Suprapubic skin (tissue), 4 donors: ENCODE data around the gene ADSS2. TPM values are rescaled to one million over a fixed set of nuclear protein-coding genes. Genes with fewer than 3 reads are reported as not detected.
A peak's percentile ranks its signal among the peaks of the same experiment; 100 is the strongest.

Experiments
- DNase-seq, 2 donors: peaks; one replicate each; pipeline ENCODE4 v3.0.0-alpha.2; 2019; ENCODE audit warnings: low spot score in 2 of 2
- H3K27ac ChIP-seq: fragments of 200-600 bp; sonication (generic); one replicate; pipeline ENCODE4 v1.5.1; 2019
- H3K27me3 ChIP-seq: fragments of 200-600 bp; sonication (generic); one replicate; pipeline ENCODE4 v1.5.1; 2019
- H3K36me3 ChIP-seq: fragments of 200-600 bp; sonication (generic); one replicate; pipeline ENCODE4 v1.5.1; 2019
- H3K4me1 ChIP-seq: fragments of 200-600 bp; sonication (generic); one replicate; pipeline ENCODE4 v1.5.1; 2019
- H3K4me3 ChIP-seq: fragments of 200-600 bp; sonication (generic); one replicate; pipeline ENCODE4 v1.5.1; 2019; ENCODE audit warnings: mild to moderate bottlenecking
- H3K9me3 ChIP-seq: fragments of 200-600 bp; sonication (generic); one replicate; pipeline ENCODE4 v1.5.1; 2019
- EP300 ChIP-seq: sonication (generic); formaldehyde crosslinking; IDR thresholded peaks from one replicate; pipeline ENCODE4 v1.6.1; 2017; ENCODE audit warnings: antibody characterized with exemption
- POLR2A ChIP-seq, 2 donors: fragments of 450-650 bp; IDR thresholded peaks; one replicate each; pipeline ENCODE4 v1.6.1; 2017; ENCODE audit warnings: antibody characterized with exemption in 2 of 2, mild to moderate bottlenecking in 2 of 2, moderate library complexity in 2 of 2
- POLR2AphosphoS5 ChIP-seq, 3 donors: sonication (generic); formaldehyde crosslinking; IDR thresholded peaks; one replicate each; pipeline ENCODE4 v1.6.1; 2017; ENCODE audit warnings: antibody characterized with exemption in 3 of 3
- whole genome bisulfite sequencing: methylation state at CpG from one replicate; pipeline ENCODE4 v1.1.5; 2018; 5-methylcytosine and 5-hydroxymethylcytosine counted together
- total RNA-seq, 4 donors: library from RNA; depleted of rRNA; stranded (reverse); fragments of >200 nt; gene quantifications; one replicate each; pipeline ENCODE4 v1.1.0, GENCODE V29; 2016
- TF ChIP-seq, protein P1 (sequence below), 2 donors: fragments of 200-600 bp in 1 of 2; fragments of 450-650 bp in 1 of 2; sonication (generic) in 1 of 2; IDR thresholded peaks; one replicate each; pipeline ENCODE4 v1.5.1; 2016 to 2019; ENCODE audit warnings: antibody characterized with exemption in 2 of 2, mild to moderate bottlenecking in 1 of 2, moderate library complexity in 1 of 2

ADSS2 gene
- total RNA-seq, 4 donors from 2014 or later: 39.8 to 65.3 (median 52.1) TPM

DNA sequence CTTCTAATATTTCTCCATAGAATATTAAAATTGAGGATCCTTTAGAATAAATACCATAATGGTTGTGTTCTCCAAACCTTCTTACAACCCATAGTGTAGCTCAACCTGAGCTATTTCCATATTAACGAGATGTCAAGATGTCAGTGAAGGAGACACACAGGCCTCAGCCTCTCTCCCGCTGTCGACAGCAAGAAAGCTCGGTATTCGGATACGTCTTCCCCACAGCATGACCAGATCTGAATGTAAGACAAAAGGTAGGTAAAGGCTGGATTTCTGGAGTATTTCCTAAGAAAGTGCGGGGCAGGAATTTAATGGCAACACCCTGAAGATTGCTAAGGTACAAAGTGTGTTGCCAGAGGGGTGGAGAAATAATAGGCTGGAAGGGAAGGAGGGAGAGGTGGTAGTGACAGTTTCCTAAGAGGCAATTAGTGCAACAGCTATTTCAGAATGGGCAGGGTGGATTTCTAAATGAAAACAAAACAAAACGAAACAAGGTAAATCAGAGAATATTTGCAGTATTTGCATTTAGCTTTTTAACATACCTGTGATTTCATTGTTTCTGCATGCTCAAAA is 1.7 kb downstream of the ADSS2 start:
- WGBS: 76% methylated on average over 8 of the region's 8 CpGs

DNA sequence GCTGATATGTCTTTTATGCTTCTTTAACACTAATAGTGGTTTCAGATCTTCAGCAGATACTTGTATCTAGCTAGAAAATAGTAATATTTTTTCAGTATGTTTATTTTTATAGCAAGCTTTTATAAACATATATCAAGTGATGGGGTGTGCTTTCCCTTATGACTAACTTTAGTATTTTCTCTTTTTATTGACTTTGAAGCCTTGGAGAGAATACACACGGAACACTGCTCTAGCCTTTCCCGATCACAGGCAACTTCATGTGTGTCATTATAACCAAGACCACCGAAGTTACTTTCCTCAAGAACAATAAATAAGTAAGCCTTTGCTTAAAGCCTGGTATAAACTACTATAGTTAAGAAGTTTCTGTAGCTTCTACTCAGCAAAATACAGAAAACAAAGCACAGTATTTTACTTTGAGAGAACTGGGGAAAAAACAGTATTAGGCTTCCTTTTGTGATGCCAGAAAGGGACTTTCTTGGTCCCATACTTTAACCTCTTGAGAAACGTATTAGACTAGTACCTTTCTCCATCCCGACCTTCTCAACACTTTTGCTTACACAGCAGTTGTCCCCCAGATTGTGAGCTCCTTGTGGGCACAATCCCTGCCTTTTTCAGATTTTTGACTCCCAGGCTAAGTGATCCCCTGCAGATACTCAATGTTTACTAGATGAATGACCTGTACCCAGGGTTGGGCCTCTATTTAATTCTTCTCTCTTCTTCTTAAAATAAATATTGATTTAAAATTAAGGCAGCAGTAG is 3.3 kb downstream of the ADSS2 start:
- Histone ChIP-seq H3K36me3 (no peaks in the 10 kb centered on the region), H3K27ac (no peak overlapping the region), H3K9me3 (no peaks in the 10 kb centered on the region), H3K4me1 (peaks cover 51% of the 10 kb centered on the region), H3K27me3 (no peaks in the 10 kb centered on the region), H3K4me3 (no peak overlapping the region)
- TF ChIP-seq EP300: no peak
- no peak for TF ChIP-seq POLR2AphosphoS5 (IDR thresholded peaks at IDR 0.05)
- TF ChIP-seq, protein P1, sequence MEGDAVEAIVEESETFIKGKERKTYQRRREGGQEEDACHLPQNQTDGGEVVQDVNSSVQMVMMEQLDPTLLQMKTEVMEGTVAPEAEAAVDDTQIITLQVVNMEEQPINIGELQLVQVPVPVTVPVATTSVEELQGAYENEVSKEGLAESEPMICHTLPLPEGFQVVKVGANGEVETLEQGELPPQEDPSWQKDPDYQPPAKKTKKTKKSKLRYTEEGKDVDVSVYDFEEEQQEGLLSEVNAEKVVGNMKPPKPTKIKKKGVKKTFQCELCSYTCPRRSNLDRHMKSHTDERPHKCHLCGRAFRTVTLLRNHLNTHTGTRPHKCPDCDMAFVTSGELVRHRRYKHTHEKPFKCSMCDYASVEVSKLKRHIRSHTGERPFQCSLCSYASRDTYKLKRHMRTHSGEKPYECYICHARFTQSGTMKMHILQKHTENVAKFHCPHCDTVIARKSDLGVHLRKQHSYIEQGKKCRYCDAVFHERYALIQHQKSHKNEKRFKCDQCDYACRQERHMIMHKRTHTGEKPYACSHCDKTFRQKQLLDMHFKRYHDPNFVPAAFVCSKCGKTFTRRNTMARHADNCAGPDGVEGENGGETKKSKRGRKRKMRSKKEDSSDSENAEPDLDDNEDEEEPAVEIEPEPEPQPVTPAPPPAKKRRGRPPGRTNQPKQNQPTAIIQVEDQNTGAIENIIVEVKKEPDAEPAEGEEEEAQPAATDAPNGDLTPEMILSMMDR (IDR thresholded peaks at IDR 0.05): no peak
- no peak for TF ChIP-seq POLR2A (IDR thresholded peaks at IDR 0.05)
- 89% methylated on average over 5 of the region's 5 CpGs for whole genome bisulfite sequencing
- DNase-seq: no peak

More for the DNA sequence above, 1.7 kb downstream of the ADSS2 start:
- H3K4me3 ChIP-seq: peak overlapping the region; percentile 88
- DNase-seq: no peak
- peak overlapping the region; percentile 96 for H3K27ac ChIP-seq
- H3K4me1 ChIP-seq: peaks cover 46% of the 10 kb centered on the region
- no peaks in the 10 kb centered on the region for H3K27me3 ChIP-seq
- no peak for TF ChIP-seq POLR2AphosphoS5 (IDR thresholded peaks at IDR 0.05)
- TF ChIP-seq POLR2A (IDR thresholded peaks at IDR 0.05): no peak
- TF ChIP-seq, protein P1 (IDR thresholded peaks at IDR 0.05): no peak
- TF ChIP-seq EP300: no peak
- H3K36me3 ChIP-seq: no peaks in the 10 kb centered on the region
- H3K9me3 ChIP-seq: no peaks in the 10 kb centered on the region

DNA sequence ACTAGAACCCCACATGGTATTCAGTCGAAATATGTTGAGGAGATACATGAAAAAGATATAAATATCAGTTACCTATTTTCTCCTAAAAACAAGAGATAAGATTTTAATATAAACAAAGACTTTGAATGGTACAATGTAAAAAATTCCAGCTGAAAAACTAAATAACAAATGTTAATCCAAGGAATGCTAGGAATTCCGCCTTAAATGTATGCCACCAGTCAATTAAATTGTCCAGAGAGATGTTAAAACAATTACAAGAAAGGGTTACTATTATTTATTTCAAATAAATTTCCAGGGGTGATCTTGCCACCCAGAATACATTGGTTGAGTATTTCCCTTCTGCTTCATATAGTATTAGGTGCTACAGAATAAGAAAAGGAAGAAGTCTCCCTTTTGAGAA is 4.2 kb downstream of the ADSS2 start:
- TF ChIP-seq POLR2A (IDR thresholded peaks at IDR 0.05): no peak
- TF ChIP-seq, protein P1 (IDR thresholded peaks at IDR 0.05): no peak
- no peak for TF ChIP-seq EP300
- no peak for TF ChIP-seq POLR2AphosphoS5 (IDR thresholded peaks at IDR 0.05)
- no peaks in the 10 kb centered on the region for H3K9me3 ChIP-seq
- H3K27ac ChIP-seq: no peak overlapping the region
- H3K27me3 ChIP-seq: no peaks in the 10 kb centered on the region
- no peak for DNase-seq
- WGBS: 95% methylated on average over 2 of the region's 2 CpGs
- H3K36me3 ChIP-seq: no peaks in the 10 kb centered on the region
- peaks cover 51% of the 10 kb centered on the region for H3K4me1 ChIP-seq
- H3K4me3 ChIP-seq: no peak overlapping the region

DNA sequence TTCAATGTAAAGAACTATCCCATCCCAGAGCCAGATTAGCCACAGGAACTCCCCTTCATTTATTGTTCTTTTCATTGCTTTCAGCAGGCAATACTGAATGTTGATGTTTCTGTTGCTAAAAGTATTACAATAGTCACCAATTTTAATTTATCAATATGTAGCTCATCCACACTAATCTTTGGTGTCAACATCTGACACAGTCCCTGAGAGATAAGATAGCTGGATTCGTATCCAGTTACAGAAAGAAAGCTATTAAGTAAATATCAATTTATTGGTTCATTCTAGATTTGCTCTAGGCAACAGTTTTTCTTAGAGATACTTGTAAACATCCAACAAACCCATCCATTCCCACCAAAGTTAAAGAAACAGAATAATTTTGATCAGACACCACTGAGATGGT is 4.7 kb downstream of the ADSS2 start:
- Histone ChIP-seq H3K9me3 (no peaks in the 10 kb centered on the region), H3K27ac (no peak overlapping the region), H3K27me3 (no peaks in the 10 kb centered on the region), H3K4me3 (no peak overlapping the region), H3K4me1 (peaks cover 46% of the 10 kb centered on the region), H3K36me3 (no peaks in the 10 kb centered on the region)
- no peak for DNase-seq
- WGBS: 74% methylated on average over 1 of the region's 1 CpG
- no peak for TF ChIP-seq POLR2AphosphoS5 (IDR thresholded peaks at IDR 0.05)
- no peak for TF ChIP-seq POLR2A (IDR thresholded peaks at IDR 0.05)
- TF ChIP-seq, protein P1 (IDR thresholded peaks at IDR 0.05): no peak
- TF ChIP-seq EP300: no peak

DNA sequence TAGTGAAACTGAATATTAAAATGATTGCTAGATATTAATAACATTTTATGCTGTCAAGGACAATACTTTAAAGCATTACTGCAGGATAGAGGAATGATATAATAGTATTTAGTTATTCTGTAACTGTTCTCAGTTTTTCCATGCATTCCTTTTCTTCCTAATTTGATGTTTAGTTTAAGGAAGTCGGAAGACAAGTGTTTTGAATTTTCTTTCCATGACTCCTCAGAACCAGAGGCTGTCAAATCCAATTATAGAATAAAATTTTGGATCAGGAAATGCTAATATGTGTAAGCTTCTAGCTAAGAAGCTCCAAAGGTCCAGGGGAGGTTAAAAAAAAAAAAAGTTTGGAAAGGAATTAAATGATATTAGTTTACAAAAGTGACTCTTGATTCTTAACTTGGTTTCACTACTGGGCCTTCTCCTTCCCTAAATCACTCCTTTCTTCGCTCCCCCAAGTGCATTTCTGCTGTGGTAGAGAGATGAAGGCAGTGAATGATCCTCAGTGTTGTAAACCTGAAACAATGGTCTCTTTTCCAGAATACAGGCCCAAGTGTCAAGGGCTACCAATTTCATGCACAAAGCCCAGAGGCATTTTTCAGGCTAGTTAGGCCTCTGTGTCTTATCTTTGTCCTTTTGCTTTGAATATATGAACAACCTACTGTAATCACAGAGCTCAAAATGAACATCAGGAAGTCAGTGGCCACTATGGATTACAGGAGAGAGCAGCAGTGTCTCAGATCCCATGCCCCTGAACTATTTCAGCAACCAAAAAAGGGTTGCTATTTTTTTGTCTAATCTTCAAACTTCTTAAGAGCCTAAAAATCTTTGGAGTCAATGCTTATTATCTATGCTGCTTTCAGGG is 6.2 kb downstream of the ADSS2 start:
- H3K4me1 ChIP-seq: peaks cover 44% of the 10 kb centered on the region
- no peak for DNase-seq

More for the DNA sequence above, 6.2 kb downstream of the ADSS2 start:
- 53% methylated on average over 2 of the region's 2 CpGs for WGBS
- no peak overlapping the region for H3K4me3 ChIP-seq
- no peaks in the 10 kb centered on the region for H3K27me3 ChIP-seq
- TF ChIP-seq, protein P1 (IDR thresholded peaks at IDR 0.05): no peak
- no peak for TF ChIP-seq EP300
- no peak for TF ChIP-seq POLR2A (IDR thresholded peaks at IDR 0.05)
- TF ChIP-seq POLR2AphosphoS5 (IDR thresholded peaks at IDR 0.05): no peak
- no peak overlapping the region for H3K27ac ChIP-seq
- no peaks in the 10 kb centered on the region for H3K36me3 ChIP-seq
- no peaks in the 10 kb centered on the region for H3K9me3 ChIP-seq
